Measurements from ENCODE around the gene SWAP70. TPM values are rescaled to one million over a fixed set of nuclear protein-coding genes. Genes with fewer than 3 reads are reported as not detected.

SWAP70 gene
- total RNA-seq, 3 donors from 2014 or later (not counting 1 experiment from before 2014, with no cell fraction given), result 11.8 to 14.0 (median 11.9) TPM

GRCh38 chr11:9774591-9775397, 110.9 kb downstream of the SWAP70 start:
- 77% methylated on average over 5 of the region's 6 CpGs for WGBS (ENCODE audit: insufficient coverage)
- H3K27me3 ChIP-seq (ENCODE audit: control insufficient read depth, insufficient read depth, low read length), result no peaks in the 10 kb centered on the region
- no peaks in the 10 kb centered on the region for H3K4me1 ChIP-seq (ENCODE audit: control insufficient read depth, insufficient read depth, low read length)
- no peak for DNase-seq
- ATAC-seq, result no peak
- intact Hi-C loops (cut with micrococcal nuclease), result no loop called here
- Mint-ChIP-seq H3K4me3 (no peak overlapping the region), H3K9me3 (no peaks in the 10 kb centered on the region), H3K27me3 (ENCODE audit: low read depth in 2 of 2) (no peaks in the 10 kb centered on the region), H3K4me1 (no peaks in the 10 kb centered on the region), H3K27ac (no peak overlapping the region), H3K36me3 (no peaks in the 10 kb centered on the region)
- H3K36me3 ChIP-seq (ENCODE audit: control insufficient read depth, insufficient read depth, low read length), result peaks cover 6% of the 10 kb centered on the region
- TF ChIP-seq CTCF (IDR thresholded peaks at IDR 0.05), result no peak
- H3K4me3 ChIP-seq (ENCODE audit: low read length), result no peak overlapping the region
- no peaks in the 10 kb centered on the region for H3K9me3 ChIP-seq (ENCODE audit: control insufficient read depth, insufficient read depth, low read length)
- H3K27ac ChIP-seq (ENCODE audit: low read length), result no peak overlapping the region

GRCh38 chr11:9775398-9775779, 111.5 kb downstream of the SWAP70 start:
- ATAC-seq (no peak), DNase-seq (no peak)
- Histone ChIP-seq H3K4me1 (ENCODE audit: control insufficient read depth, insufficient read depth, low read length) (no peaks in the 10 kb centered on the region), H3K27me3 (ENCODE audit: control insufficient read depth, insufficient read depth, low read length) (no peaks in the 10 kb centered on the region), H3K9me3 (ENCODE audit: control insufficient read depth, insufficient read depth, low read length) (no peaks in the 10 kb centered on the region), H3K27ac (ENCODE audit: low read length) (no peak overlapping the region), H3K4me3 (ENCODE audit: low read length) (no peak overlapping the region), H3K36me3 (ENCODE audit: control insufficient read depth, insufficient read depth, low read length) (peaks cover 9% of the 10 kb centered on the region)
- no peak overlapping the region for H3K27ac Mint-ChIP-seq
- H3K27me3 Mint-ChIP-seq (ENCODE audit: low read depth in 2 of 2), result no peaks in the 10 kb centered on the region
- no peak for TF ChIP-seq CTCF (IDR thresholded peaks at IDR 0.05)
- H3K36me3 Mint-ChIP-seq, result no peaks in the 10 kb centered on the region
- no peaks in the 10 kb centered on the region for H3K9me3 Mint-ChIP-seq
- intact Hi-C loops (cut with micrococcal nuclease), result no loop called here
- no peak overlapping the region for H3K4me3 Mint-ChIP-seq
- no peaks in the 10 kb centered on the region for H3K4me1 Mint-ChIP-seq
- 100% methylated on average over 2 of the region's 2 CpGs for WGBS (ENCODE audit: insufficient coverage)

- no peaks in the 10 kb centered on the region for H3K4me1 Mint-ChIP-seq
- no peaks in the 10 kb centered on the region for H3K27me3 Mint-ChIP-seq (ENCODE audit: low read depth in 2 of 2)
- Histone ChIP-seq H3K36me3 (ENCODE audit: control insufficient read depth, insufficient read depth, low read length) (peaks cover 17% of the 10 kb centered on the region), H3K27ac (ENCODE audit: low read length) (no peak overlapping the region), H3K4me3 (ENCODE audit: low read length) (no peak overlapping the region), H3K27me3 (ENCODE audit: control insufficient read depth, insufficient read depth, low read length) (no peaks in the 10 kb centered on the region), H3K9me3 (ENCODE audit: control insufficient read depth, insufficient read depth, low read length) (no peaks in the 10 kb centered on the region), H3K4me1 (ENCODE audit: control insufficient read depth, insufficient read depth, low read length) (no peaks in the 10 kb centered on the region)
- intact Hi-C loops (cut with micrococcal nuclease), result no loop called here
- no peak for DNase-seq
- H3K36me3 Mint-ChIP-seq, result no peaks in the 10 kb centered on the region
- TF ChIP-seq CTCF (IDR thresholded peaks at IDR 0.05), result no peak
- ATAC-seq, result no peak
- no peaks in the 10 kb centered on the region for H3K9me3 Mint-ChIP-seq
- H3K27ac Mint-ChIP-seq, result no peak overlapping the region
- H3K4me3 Mint-ChIP-seq, result no peak overlapping the region
- WGBS (ENCODE audit: insufficient coverage), result 100% methylated on average over 1 of the region's 1 CpG
Measured at GRCh38 chr11:9776203-9776602, 112.3 kb downstream of the SWAP70 start.

GRCh38 chr11:9777066-9777465, 113.2 kb downstream of the SWAP70 start:
- no peaks in the 10 kb centered on the region for H3K36me3 Mint-ChIP-seq
- H3K4me1 ChIP-seq (ENCODE audit: control insufficient read depth, insufficient read depth, low read length), result no peaks in the 10 kb centered on the region
- H3K27ac ChIP-seq (ENCODE audit: low read length), result no peak overlapping the region
- intact Hi-C loops (cut with micrococcal nuclease), result no loop called here
- H3K4me3 Mint-ChIP-seq, result no peak overlapping the region
- no peak for TF ChIP-seq CTCF (IDR thresholded peaks at IDR 0.05)
- DNase-seq (no peak), ATAC-seq (no peak)
- peaks cover 20% of the 10 kb centered on the region for H3K36me3 ChIP-seq (ENCODE audit: control insufficient read depth, insufficient read depth, low read length)
- no peak overlapping the region for H3K4me3 ChIP-seq (ENCODE audit: low read length)
- H3K27me3 Mint-ChIP-seq (ENCODE audit: low read depth in 2 of 2), result no peaks in the 10 kb centered on the region
- WGBS (ENCODE audit: insufficient coverage), result 86% methylated on average over 1 of the region's 2 CpGs
- no peaks in the 10 kb centered on the region for H3K9me3 ChIP-seq (ENCODE audit: control insufficient read depth, insufficient read depth, low read length)
- H3K27me3 ChIP-seq (ENCODE audit: control insufficient read depth, insufficient read depth, low read length), result no peaks in the 10 kb centered on the region
- H3K4me1 Mint-ChIP-seq, result no peaks in the 10 kb centered on the region
- H3K9me3 Mint-ChIP-seq, result no peaks in the 10 kb centered on the region
- H3K27ac Mint-ChIP-seq, result no peak overlapping the region

All from natural killer cell (primary cell).